Upper lobe of left lung (tissue), 4 donors: ENCODE measurements around the gene SETDB2.

Experiments
- CTCF ChIP-seq, 6 experiments: fragments of 450-650 bp in 4 of 6; fragments of 200-600 bp in 2 of 6; sonication (generic) in 2 of 6; IDR thresholded peaks; one replicate each; pipeline ENCODE4 v1.5.1; 2016 to 2019; ENCODE audit warnings: antibody characterized with exemption in 6 of 6
- POLR2A ChIP-seq, 4 donors: fragments of 450-650 bp; IDR thresholded peaks; one replicate each; pipeline ENCODE4 v1.5.1; 2016 to 2017; ENCODE audit warnings: antibody characterized with exemption in 4 of 4, mild to moderate bottlenecking in 2 of 4

GRCh38 chr13:49456156-49456555, 12.1 kb downstream of the SETDB2 start:
- TF ChIP-seq POLR2A (IDR thresholded peaks at IDR 0.05) (no peak), CTCF (IDR thresholded peaks at IDR 0.05) (no peak)
